ENCODE measurements around the gene TTC17.

The TTC17 gene

DNA sequence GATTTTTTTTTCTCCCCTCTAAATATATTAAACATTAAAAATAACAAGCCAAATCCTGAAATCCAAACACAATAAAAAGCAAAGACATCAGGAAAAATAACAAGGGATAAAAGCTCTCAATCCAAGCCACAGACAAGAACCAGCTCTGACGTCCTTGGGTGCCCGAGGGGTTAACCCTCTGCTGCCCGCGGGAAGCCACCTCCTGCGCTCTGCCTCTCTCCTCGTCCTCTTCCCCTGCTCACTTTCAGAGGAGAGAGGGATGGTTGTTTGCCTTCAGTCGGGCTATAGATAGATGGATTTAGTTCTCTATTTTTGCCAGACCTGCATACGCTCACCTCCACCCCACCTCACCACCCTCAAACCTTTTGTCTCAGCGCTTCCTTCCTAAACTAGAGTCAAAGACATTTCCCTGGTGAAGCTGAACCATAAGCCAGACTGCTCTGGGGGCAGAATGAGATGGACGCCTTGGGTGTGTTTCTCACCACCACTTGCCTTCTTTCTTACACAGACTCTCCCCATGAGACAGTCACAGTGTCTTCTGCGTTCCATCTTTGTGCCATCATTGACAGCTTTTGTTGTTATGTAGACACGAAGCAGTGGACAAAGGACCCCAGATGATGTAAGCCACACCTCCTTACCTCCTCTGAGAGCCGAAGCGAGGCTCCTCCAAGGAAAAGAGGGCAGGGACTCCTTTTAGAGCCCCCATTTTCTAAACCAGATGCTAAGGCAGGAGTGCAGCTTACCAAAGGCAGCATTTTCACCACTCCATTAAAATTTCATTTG lies 179.3 kb downstream of the TTC17 start:
- no peak for DNase-seq (ENCODE audit: low read depth)

DNA sequence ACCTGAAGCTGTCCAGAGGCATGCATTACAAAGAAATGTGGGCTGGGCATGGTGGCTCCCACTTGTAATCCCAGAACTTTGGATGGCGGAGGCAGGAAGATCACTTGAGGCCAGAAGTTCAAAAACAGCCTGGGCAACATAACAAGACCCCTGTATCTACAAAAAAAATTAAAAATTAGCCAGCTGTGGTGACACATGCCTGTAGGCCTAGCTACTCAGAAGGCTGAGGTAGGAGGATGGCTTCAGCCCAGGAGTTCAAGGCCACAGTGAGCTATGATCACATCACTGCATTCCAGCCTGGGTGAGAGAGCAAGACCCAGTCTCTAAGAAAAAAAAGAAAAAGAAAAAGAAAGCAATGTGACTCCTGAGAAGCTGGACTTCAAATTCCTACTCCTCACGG lies 183.3 kb downstream of the TTC17 start:
- DNase-seq (ENCODE audit: low read depth), result no peak

GRCh38 chr11:43542750-43543712 lies 184.3 kb downstream of the TTC17 start:
- no peak for DNase-seq (ENCODE audit: low read depth)

All from stimulated activated CD8-positive, alpha-beta memory T cell treated with anti-CD3 and anti-CD28 coated beads, Interleukin-15, amount 100 ng/mL, for 24 hours (primary cell).